ENCODE measurements around the gene GALNT18. TPM values are rescaled to one million over a fixed set of nuclear protein-coding genes. Genes with fewer than 3 reads are reported as not detected.

GALNT18 gene
- total RNA-seq, 1 experiment from 2014 or later = 1.7 TPM

- H4K8ac ChIP-seq (replicated peaks; ENCODE audit: insufficient read length, low read depth, low read length) = no peak overlapping the region
- Mint-ChIP-seq H3K9me3 (peaks cover 16 to 18% of the 10 kb centered on the region in 2 experiments), H3K4me1 (peaks cover 11 to 20% of the 10 kb centered on the region in 2 experiments; a peak in 3 of 4 replicates), H3K36me3 (ENCODE audit: insufficient read depth in 1 of 3, low read depth in 3 of 3) (peaks cover 2 to 15% (median 3%) of the 10 kb centered on the region in 3 experiments; a peak in 6 of 7 replicates), H3K27me3 (ENCODE audit: low read depth) (peaks cover 9% of the 10 kb centered on the region), H3K27ac (no peak overlapping the region), H3K4me3 (no peak overlapping the region)
- no peak for DNase-seq
- no peaks in the 10 kb centered on the region for H3K79me1 ChIP-seq (ENCODE audit: insufficient read depth, low read depth, low read length, poor library complexity, severe bottlenecking)
- TF ChIP-seq CTCF (conservative IDR thresholded peaks at IDR 0.05) = no peak
- H3K4ac ChIP-seq (ENCODE audit: low read depth, low read length) = no peak overlapping the region
- no peak overlapping the region for H3T11ph ChIP-seq (ENCODE audit: low read length)
- H2BK120ac ChIP-seq (ENCODE audit: low read depth, low read length, poor library complexity, severe bottlenecking) = no peak overlapping the region
- H3K56ac ChIP-seq (ENCODE audit: insufficient read length, low read depth, low read length) = no peak overlapping the region
- H2BK15ac ChIP-seq (ENCODE audit: low read depth, low read length) = no peak overlapping the region
- H2BK12ac ChIP-seq (ENCODE audit: insufficient read length, low read depth, low read length) = no peak overlapping the region
- no CpG with 5 or more reads among the region's 5 CpGs for WGBS (ENCODE audit: extremely low coverage, insufficient read length, low lambda C conversion rate)
- H3K9me3 ChIP-seq (ENCODE audit: control insufficient read depth, low read depth, low read length) = no peaks in the 10 kb centered on the region
- no peak overlapping the region for H3K23ac ChIP-seq (ENCODE audit: insufficient read length, low read depth, low read length)
- no peaks in the 10 kb centered on the region; the same call in 1 of the 2 replicates for H3K4me1 ChIP-seq (ENCODE audit: insufficient read depth, low read length)
- H3K14ac ChIP-seq (ENCODE audit: insufficient read depth, low read length) = no peak overlapping the region
- no peak overlapping the region for H3K27ac ChIP-seq (ENCODE audit: insufficient read length, low read depth, low read length)
- no peak overlapping the region for H4K91ac ChIP-seq (ENCODE audit: insufficient read length, low read depth, low read length)
- H2BK5ac ChIP-seq (ENCODE audit: insufficient read length, low read length) = no peak overlapping the region
- H3K23me2 ChIP-seq (ENCODE audit: insufficient read length, low read depth, low read length, poor library complexity, severe bottlenecking) = no peaks in the 10 kb centered on the region
- H2AK5ac ChIP-seq (ENCODE audit: insufficient read length, low read length) = no peak overlapping the region
- no peak overlapping the region for H3K18ac ChIP-seq (ENCODE audit: insufficient read length, low read depth, low read length)
- H3K79me2 ChIP-seq (ENCODE audit: insufficient read depth, low read length) = no peaks in the 10 kb centered on the region
- no peak overlapping the region for H4K5ac ChIP-seq (ENCODE audit: insufficient read length, low read depth, low read length)
- H3K9ac ChIP-seq (ENCODE audit: extremely low read depth, insufficient read length, low read length) = no peak overlapping the region
- H2BK20ac ChIP-seq (ENCODE audit: low read depth, low read length, poor library complexity, severe bottlenecking) = no peak overlapping the region
- H3K27me3 ChIP-seq (ENCODE audit: insufficient read depth, low read length) = no peaks in the 10 kb centered on the region
- H2AFZ ChIP-seq (ENCODE audit: low read length) = no peak overlapping the region
- H3K4me2 ChIP-seq (ENCODE audit: insufficient read depth, insufficient read length, low read length) = no peak overlapping the region
- no peaks in the 10 kb centered on the region for H4K20me1 ChIP-seq (ENCODE audit: control insufficient read depth, insufficient read depth, insufficient read length)
These were observed 47.0 kb upstream of the GALNT18 start for GRCh38 chr11:11668781-11669180.
